CD4-positive, alpha-beta memory T cell (primary cell): ENCODE results near the gene SPATA6. TPM values are rescaled to one million over a fixed set of nuclear protein-coding genes. Genes with fewer than 3 reads are reported as not detected.
"Not testable (repeated sequence)": the region's sequence is repeated elsewhere in the genome, so short reads cannot be mapped to it uniquely, and the experiment has no call there.

Source experiments
- CTCF ChIA-PET: fragments of 350-600 bp; sonication (Branson Sonifier 250); formaldehyde crosslinking; loops from one replicate; lab custom pipeline; 2021; ENCODE audit warnings: inconsistent platforms; ENCODE audit not compliant: partially characterized antibody; lab: Charles Lee
- POLR2A ChIA-PET: fragments of 350-600 bp; sonication (Branson Sonifier 250); formaldehyde crosslinking; loops from one replicate; lab custom pipeline; 2021; ENCODE audit not compliant: partially characterized antibody; lab: Charles Lee
- DNase-seq, 5 donors: peaks; one replicate each; pipeline versions ENCODE4 v3.0.0 to v3.0.0-alpha.2; 2020 to 2022; ENCODE audit warnings: mixed read lengths in 1 of 5
- H3K27ac ChIP-seq: one replicate; pipeline ENCODE4 v1.7.0; 2013; ENCODE audit warnings: low read depth, low read length
- H3K27me3 ChIP-seq: 2 replicates; pipeline ENCODE4 v1.7.0; 2013; ENCODE audit warnings: mild to moderate bottlenecking, low read length, moderate library complexity; ENCODE audit not compliant: insufficient read depth
- H3K36me3 ChIP-seq: 2 replicates; pipeline ENCODE4 v1.7.0; 2013; ENCODE audit warnings: mild to moderate bottlenecking, low read length, moderate library complexity; ENCODE audit not compliant: insufficient read depth
- H3K4me1 ChIP-seq: 2 replicates; pipeline ENCODE4 v1.7.0; 2013; ENCODE audit warnings: mild to moderate bottlenecking, low read length, moderate library complexity; ENCODE audit not compliant: insufficient read depth
- H3K4me3 ChIP-seq, 2 donors: one replicate each; pipeline ENCODE4 v1.7.0; 2013; ENCODE audit warnings: low read length in 2 of 2, mild to moderate bottlenecking in 1 of 2
- H3K9me3 ChIP-seq, 2 donors: one replicate each; pipeline ENCODE4 v1.7.0; 2013; ENCODE audit warnings: low read length in 2 of 2, control low read depth in 1 of 2; ENCODE audit not compliant: control insufficient read depth in 1 of 2
- H3K27ac Mint-ChIP-seq, 7 donors: one replicate each; pipeline ENCODE4 v1.8.0; 2020 to 2021; ENCODE audit warnings: mixed read lengths in 7 of 7, mild to moderate bottlenecking in 6 of 7, inconsistent platforms in 3 of 7, moderate library complexity in 3 of 7
- H3K27me3 Mint-ChIP-seq, 2 donors: one replicate each; pipeline ENCODE4 v1.8.0; 2020 to 2021; ENCODE audit warnings: mixed read lengths in 2 of 2
- H3K36me3 Mint-ChIP-seq, 2 donors: one replicate each; pipeline ENCODE4 v1.8.0; 2020 to 2021; ENCODE audit warnings: mixed read lengths in 2 of 2, inconsistent platforms in 1 of 2, mild to moderate bottlenecking in 1 of 2
- H3K4me1 Mint-ChIP-seq, 4 donors: one replicate each; pipeline ENCODE4 v1.8.0; 2020 to 2021; ENCODE audit warnings: mixed read lengths in 4 of 4, mild to moderate bottlenecking in 1 of 4
- H3K4me3 Mint-ChIP-seq, 8 donors: one replicate each; pipeline ENCODE4 v1.8.0; 2020 to 2021; ENCODE audit warnings: mixed read lengths in 8 of 8, mild to moderate bottlenecking in 7 of 8, moderate library complexity in 6 of 8, inconsistent platforms in 3 of 8
- H3K9me3 Mint-ChIP-seq, 8 donors: one replicate each; pipeline ENCODE4 v1.8.0; 2020 to 2021; ENCODE audit warnings: mixed read lengths in 8 of 8, mild to moderate bottlenecking in 5 of 8, inconsistent platforms in 3 of 8, moderate library complexity in 1 of 8
- intact Hi-C: fragments of 100-400 bp; cut with micrococcal nuclease; formaldehyde crosslinking; loops from one replicate; pipeline ENCODE4 v1.15.1; 2023
- polyA plus RNA-seq, 2 donors: library from polyadenylated mRNA; unstranded; fragments of 300-500 nt; fragmentation: Illumina TruSeq; gene quantifications; one replicate each; pipeline ENCODE4 v1.2.3, GENCODE V29; 2021
- total RNA-seq, 2 experiments: library from RNA; stranded (reverse); gene quantifications; one replicate each; pipeline ENCODE4 v1.2.3, GENCODE V29; 2021

Gene SPATA6
- 1 to 10 TPM; 1.9 TPM for total RNA-seq
- 1 to 10 TPM; 1.0 to 2.7 TPM for polyA plus RNA-seq

DNA sequence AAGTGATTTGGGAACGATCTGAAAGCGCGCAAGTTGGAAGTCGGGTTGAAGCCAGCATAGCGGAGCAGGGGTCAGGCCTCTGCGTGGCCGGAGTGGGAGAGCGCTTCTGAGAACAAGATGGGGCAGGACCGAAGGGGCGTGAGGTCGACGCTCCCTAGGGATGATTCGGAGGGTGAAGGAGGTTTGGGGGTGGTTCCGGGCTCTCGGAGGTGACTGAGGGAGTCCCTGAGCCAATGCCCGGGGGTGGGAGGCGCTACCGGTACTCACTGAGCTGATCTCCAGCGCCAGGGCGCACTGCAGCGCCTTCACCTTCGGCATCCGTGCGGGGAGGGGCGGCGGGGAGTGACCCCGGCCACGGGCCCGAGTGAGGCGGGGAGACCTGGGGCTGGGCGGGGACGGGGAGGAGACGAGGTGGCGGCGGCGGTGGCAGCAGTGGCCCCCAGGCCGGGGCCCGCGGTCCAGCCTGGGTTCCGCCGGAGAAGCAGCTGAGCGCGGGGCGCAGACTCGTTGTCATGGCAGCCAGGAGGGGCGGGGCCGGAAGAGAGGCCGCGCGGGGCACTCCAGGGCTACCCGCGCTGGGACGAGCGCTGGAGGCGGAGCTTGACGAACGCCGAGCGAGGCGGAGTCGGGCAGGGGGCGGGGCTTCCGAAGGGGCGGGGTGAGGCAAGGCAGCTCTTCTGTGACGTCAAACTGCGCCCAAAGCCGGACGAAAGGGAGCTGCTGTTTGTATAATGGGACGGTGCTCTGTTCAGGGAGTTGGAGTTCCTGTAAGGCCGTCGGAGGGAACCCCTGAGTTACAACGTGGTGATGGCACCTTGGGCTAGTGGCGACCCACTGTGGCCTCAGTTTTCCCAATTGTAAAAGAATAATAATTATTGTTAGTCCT, at the start of gene SPATA6:
TSS of gene SPATA6 (minus strand) at position 514 of the 886 bp plus-strand sequence. CDS start at position 318, 196 bp downstream.
- peak; percentile 85 to 87 (median 86) for DNase-seq
- H3K9me3 Mint-ChIP-seq = peaks cover 0 to 15% (median 5%) of the 10 kb centered on the region in 8 donors
- intact Hi-C loops = no loop called here
- H3K4me3 ChIP-seq = peak within 1 kb of the TSS; percentile 49 to 66
- H3K36me3 Mint-ChIP-seq = no peaks in the 10 kb centered on the region
- peaks cover 19 to 30% (median 24%) of the 10 kb centered on the region in 4 donors for H3K4me1 Mint-ChIP-seq
- no peaks in the 10 kb centered on the region for H3K27me3 ChIP-seq
- POLR2A ChIA-PET = no interaction called here
- H3K27ac ChIP-seq = peak within 1 kb of the TSS; percentile 36
- peaks cover 7 to 13% of the 10 kb centered on the region in 2 donors for H3K27me3 Mint-ChIP-seq
- H3K27ac Mint-ChIP-seq = peak within 1 kb of the TSS; percentile 24 to 97 (median 94)
- H3K36me3 ChIP-seq = no peaks in the 10 kb centered on the region
- no peaks in the 10 kb centered on the region for H3K9me3 ChIP-seq
- CTCF ChIA-PET = interaction anchor here (1.2 to 2.4 kb wide), 2 partner anchors 26 to 31 kb away, joined by 5 to 8 read pairs; no protein-coding TSS in a partner anchor
- peak within 1 kb of the TSS; percentile 79 to 96 (median 92) for H3K4me3 Mint-ChIP-seq
- peaks cover 22% of the 10 kb centered on the region for H3K4me1 ChIP-seq

DNA sequence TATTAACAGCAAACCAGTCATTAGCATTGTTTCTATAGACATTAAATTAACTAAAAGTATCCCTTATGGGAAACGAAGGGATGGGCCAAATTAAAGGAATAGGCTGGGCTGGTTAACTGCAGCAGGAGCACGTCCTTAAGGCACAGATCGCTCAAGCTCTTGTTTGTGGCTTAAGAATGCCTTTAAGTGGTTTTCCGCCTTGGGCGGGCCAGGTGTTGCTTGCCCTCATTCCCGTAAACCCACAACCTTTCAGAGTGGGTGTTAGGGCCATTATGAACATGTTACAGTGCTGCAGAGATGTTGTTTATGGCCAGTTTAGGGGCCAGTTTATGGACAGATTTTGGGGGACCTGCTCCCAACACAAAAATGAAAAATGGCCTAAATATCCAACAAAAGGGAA, 47.9 kb upstream of the SPATA6 start:
- H3K4me1 Mint-ChIP-seq, DNase-seq, CTCF ChIA-PET: not testable (repeated sequence)

DNA sequence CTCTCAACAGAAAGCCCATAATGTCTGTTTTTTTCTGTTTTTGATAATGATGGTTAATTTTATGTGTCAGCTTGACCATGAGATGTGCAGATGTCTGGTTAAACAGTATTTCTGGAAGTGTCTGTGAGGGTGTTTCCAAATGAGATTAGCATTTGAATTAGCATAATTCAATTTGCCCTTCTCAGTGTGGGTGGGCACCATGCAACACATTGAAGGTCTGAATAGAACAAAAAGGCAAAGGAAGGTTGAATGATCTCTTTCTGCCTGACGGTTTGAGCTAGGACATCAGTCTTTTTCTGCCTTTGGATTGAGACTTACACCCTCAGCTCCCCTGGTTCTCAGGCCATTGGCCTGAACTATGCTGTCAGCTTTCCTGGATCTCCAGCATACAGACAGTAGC, 34.9 kb upstream of the SPATA6 start:
- no peaks in the 10 kb centered on the region for H3K36me3 Mint-ChIP-seq
- no peak overlapping the region for H3K27ac Mint-ChIP-seq
- no peaks in the 10 kb centered on the region for H3K36me3 ChIP-seq
- H3K27ac ChIP-seq = no peak overlapping the region
- H3K4me1 ChIP-seq = no peaks in the 10 kb centered on the region
- no peaks in the 10 kb centered on the region for H3K27me3 ChIP-seq
- H3K4me1 Mint-ChIP-seq = no peaks in the 10 kb centered on the region
- H3K9me3 ChIP-seq = no peaks in the 10 kb centered on the region
- intact Hi-C loops = no loop called here
- H3K4me3 Mint-ChIP-seq = no peak overlapping the region
- no peaks in the 10 kb centered on the region for H3K9me3 Mint-ChIP-seq
- no peak overlapping the region for H3K4me3 ChIP-seq
- ChIA-PET POLR2A (no interaction called here), CTCF (interaction anchor here (1.0 to 1.3 kb wide), 3 partner anchors 10 to 401 kb away, joined by 3 to 4 read pairs (median 4); no protein-coding TSS in a partner anchor)
- no peak for DNase-seq
- peaks cover 4 to 6% of the 10 kb centered on the region in 2 donors for H3K27me3 Mint-ChIP-seq

More for the DNA sequence above, 47.9 kb upstream of the SPATA6 start:
- H3K27me3 ChIP-seq, H3K27me3 Mint-ChIP-seq, H3K36me3 ChIP-seq, H3K27ac ChIP-seq, intact Hi-C loops, H3K4me1 ChIP-seq, H3K4me3 Mint-ChIP-seq, POLR2A ChIA-PET, H3K36me3 Mint-ChIP-seq, H3K4me3 ChIP-seq, H3K9me3 ChIP-seq, H3K9me3 Mint-ChIP-seq, H3K27ac Mint-ChIP-seq: not testable (repeated sequence)

DNA sequence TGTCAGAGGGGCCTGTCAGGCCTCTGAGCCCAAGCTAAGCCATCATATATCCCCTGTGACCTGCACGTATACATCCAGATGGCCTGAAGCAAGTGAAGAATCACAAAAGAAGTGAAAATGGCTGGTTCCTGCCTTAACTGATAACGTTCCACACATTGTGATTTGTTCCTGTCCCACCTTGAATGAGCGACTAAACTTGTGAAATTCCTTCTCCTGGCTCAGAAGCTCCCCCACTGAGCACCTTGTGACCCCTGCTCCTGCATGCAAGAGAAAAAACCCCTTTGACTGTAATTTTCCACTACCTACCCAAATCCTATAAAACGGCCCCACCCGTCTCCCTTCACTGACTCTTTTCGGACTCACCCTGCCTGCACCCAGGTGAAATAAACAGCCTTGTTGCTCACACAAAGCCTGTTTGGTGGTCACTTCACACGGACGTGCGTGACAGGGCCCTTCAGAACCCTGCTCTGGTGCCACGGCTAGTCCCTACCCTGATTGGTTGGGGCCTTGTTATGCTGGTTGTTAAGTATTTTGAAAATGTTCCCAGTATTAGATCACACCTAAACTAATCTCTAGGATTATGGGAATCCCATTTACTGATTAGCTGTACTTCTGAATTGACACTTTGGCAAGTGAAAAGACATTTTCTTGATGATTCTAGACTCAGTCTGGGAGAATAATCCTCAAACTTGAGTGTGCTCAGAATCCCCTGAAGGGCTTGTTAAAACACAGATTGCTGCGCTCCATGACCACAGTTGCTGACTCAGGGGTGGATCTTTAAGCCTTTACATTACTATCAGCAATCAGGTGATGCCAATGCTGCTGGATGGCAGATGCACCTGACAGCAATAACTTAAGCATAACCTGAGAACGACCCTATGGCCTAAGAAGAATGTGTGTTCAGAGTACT, 28.8 kb upstream of the SPATA6 start:
- no peaks in the 10 kb centered on the region for H3K4me1 ChIP-seq
- H3K27me3 Mint-ChIP-seq = peaks cover 1 to 2% of the 10 kb centered on the region in 2 donors
- POLR2A ChIA-PET = no interaction called here
- CTCF ChIA-PET = interaction anchor here (1.2 to 2.3 kb wide), 2 partner anchors 9 to 10 kb away, joined by 4 to 8 read pairs; no protein-coding TSS in a partner anchor
- no peak overlapping the region for H3K27ac ChIP-seq
- no peaks in the 10 kb centered on the region for H3K36me3 Mint-ChIP-seq
- no peak overlapping the region for H3K27ac Mint-ChIP-seq
- no peaks in the 10 kb centered on the region for H3K36me3 ChIP-seq
- H3K9me3 Mint-ChIP-seq = peaks cover 0 to 2% (median 0%) of the 10 kb centered on the region in 8 donors
- no peaks in the 10 kb centered on the region for H3K9me3 ChIP-seq
- no peaks in the 10 kb centered on the region for H3K27me3 ChIP-seq
- DNase-seq = no peak
- no peak overlapping the region for H3K4me3 Mint-ChIP-seq
- H3K4me3 ChIP-seq = no peak overlapping the region
- peaks cover 0 to 7% (median under 1%) of the 10 kb centered on the region in 4 donors for H3K4me1 Mint-ChIP-seq
- intact Hi-C loops = no loop called here

DNA sequence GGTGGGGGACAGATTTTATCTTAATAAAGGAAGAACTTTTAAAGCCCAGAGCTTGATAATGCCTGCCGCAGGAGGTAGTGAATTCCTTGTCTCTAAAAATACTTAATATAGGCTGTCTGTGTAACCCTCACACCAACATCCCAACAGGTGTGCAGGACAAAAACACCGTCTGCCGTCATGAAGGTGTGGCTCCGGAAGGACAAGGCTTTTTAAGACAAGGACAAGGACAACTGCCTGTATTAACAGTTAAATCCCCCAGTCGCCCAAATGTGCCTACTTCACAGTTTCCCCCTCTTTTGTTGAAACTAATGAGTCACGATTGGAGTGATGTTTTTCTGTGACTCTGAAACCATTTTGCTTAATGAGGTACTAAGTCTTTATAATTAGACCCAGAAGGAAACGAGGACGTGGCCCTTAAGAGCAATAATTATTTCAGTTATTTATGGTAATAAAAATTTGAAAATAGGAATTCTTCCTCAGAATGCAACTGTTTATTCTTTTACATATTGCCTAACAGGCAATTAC, 27.3 kb upstream of the SPATA6 start:
- Histone ChIP-seq H3K4me3 (no peak overlapping the region), H3K36me3 (no peaks in the 10 kb centered on the region), H3K27me3 (no peaks in the 10 kb centered on the region), H3K9me3 (no peaks in the 10 kb centered on the region), H3K27ac (no peak overlapping the region), H3K4me1 (no peaks in the 10 kb centered on the region)
- H3K4me1 Mint-ChIP-seq = peaks cover 0 to 7% (median under 1%) of the 10 kb centered on the region in 4 donors
- intact Hi-C loops = no loop called here
- no peak overlapping the region for H3K4me3 Mint-ChIP-seq
- ChIA-PET CTCF (interaction anchor here (1.0 to 2.6 kb wide), 5 partner anchors 9 to 406 kb away, joined by 4 to 9 read pairs (median 6); no protein-coding TSS in a partner anchor), POLR2A (no interaction called here)
- no peaks in the 10 kb centered on the region for H3K36me3 Mint-ChIP-seq
- H3K27ac Mint-ChIP-seq = no peak overlapping the region
- peaks cover 0 to 2% (median 0%) of the 10 kb centered on the region in 8 donors for H3K9me3 Mint-ChIP-seq
- DNase-seq = no peak
- H3K27me3 Mint-ChIP-seq = peaks cover 2 to 3% of the 10 kb centered on the region in 2 donors

DNA sequence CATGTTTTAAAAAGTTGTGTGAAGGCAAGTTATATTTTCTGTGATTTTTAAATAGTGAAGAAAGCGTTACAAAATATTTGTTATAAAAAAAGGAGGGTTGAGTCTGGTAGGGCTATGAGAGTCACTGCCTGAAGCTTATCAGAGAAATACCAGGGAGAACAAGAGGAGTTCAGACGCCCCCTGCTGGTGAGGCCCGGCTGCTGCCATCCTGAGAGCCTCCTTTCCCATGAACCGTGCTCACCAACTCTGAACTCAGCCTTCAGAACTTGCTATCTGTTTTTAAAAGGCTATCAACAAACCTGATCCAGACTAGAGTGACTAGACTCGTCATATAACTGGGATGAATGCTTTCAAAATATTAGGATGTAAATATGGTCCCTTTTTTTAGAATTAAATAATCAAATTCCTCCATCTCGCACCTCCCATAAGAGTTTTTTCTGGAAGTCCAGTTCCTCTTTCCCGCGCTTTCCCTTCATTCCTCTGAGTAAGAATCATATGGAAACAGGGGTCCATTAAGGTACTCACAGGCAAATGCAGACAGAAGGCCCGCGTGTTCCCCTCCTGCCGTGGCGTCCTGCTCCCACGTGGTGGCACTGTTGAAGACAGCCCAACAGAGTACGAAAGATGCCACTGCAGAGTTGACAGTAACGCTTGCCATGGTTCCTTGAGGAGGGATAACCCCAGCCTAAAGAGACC, 26.2 kb upstream of the SPATA6 start:
- H3K27ac ChIP-seq = no peak overlapping the region
- ChIA-PET POLR2A (no interaction called here), CTCF (interaction anchor here (0.8 to 2.6 kb wide), 7 partner anchors 11 to 389 kb away, joined by 3 to 11 read pairs (median 6); partner anchors contain the start of gene SPATA6)
- H3K9me3 ChIP-seq = no peaks in the 10 kb centered on the region
- no peaks in the 10 kb centered on the region for H3K27me3 ChIP-seq
- H3K27ac Mint-ChIP-seq = peak overlapping the region in 1 of 7 donors; percentile 32
- H3K4me1 Mint-ChIP-seq = peaks cover 0 to 7% (median under 1%) of the 10 kb centered on the region in 4 donors
- peaks cover 2 to 3% of the 10 kb centered on the region in 2 donors for H3K27me3 Mint-ChIP-seq
- H3K9me3 Mint-ChIP-seq = peaks cover 0 to 2% (median 0%) of the 10 kb centered on the region in 8 donors
- no peaks in the 10 kb centered on the region for H3K4me1 ChIP-seq
- intact Hi-C loops = no loop called here
- DNase-seq = peak; percentile 39 to 44 (median 39)
- H3K4me3 ChIP-seq = no peak overlapping the region
- H3K36me3 Mint-ChIP-seq = no peaks in the 10 kb centered on the region
- H3K36me3 ChIP-seq = no peaks in the 10 kb centered on the region
- H3K4me3 Mint-ChIP-seq = peak overlapping the region in 1 of 8 donors; percentile 70
